Nucleus accumbens (tissue), 56 donors: ENCODE data around the gene SNX1.
"Not testable (repeated sequence)": the region's sequence is repeated elsewhere in the genome, so short reads cannot be mapped to it uniquely, and the experiment has no call there.

Experiments used
- DNase-seq, 56 donors: peaks; one replicate each; lab custom pipeline; 2025; lab: John Stamatoyannopoulos, UW

The SNX1 gene

GRCh38 chr15:64112073-64112772 is 16.4 kb downstream of the SNX1 start:
- no peak for DNase-seq

- DNase-seq: no peak
Measured at GRCh38 chr15:64112904-64113303, 17.1 kb downstream of the SNX1 start.

GRCh38 chr15:64117759-64118487 is 22.1 kb downstream of the SNX1 start:
- no peak for DNase-seq

GRCh38 chr15:64120322-64120721 is 24.5 kb downstream of the SNX1 start:
- DNase-seq: not testable (repeated sequence)

- DNase-seq: no peak
Measured at GRCh38 chr15:64121614-64122013, 25.8 kb downstream of the SNX1 start.

GRCh38 chr15:64122444-64122843 is 26.7 kb downstream of the SNX1 start:
- DNase-seq: peak in 14 of 56 donors; percentile 30 to 74 (median 53)

GRCh38 chr15:64122936-64123351 is 27.2 kb downstream of the SNX1 start:
- peak in 51 of 56 donors; percentile 49 to 96 (median 84) for DNase-seq

GRCh38 chr15:64125978-64126377 is 30.2 kb downstream of the SNX1 start:
- DNase-seq: no peak

GRCh38 chr15:64127521-64128270 is 31.9 kb downstream of the SNX1 start:
- no peak for DNase-seq

- no peak for DNase-seq
Measured at GRCh38 chr15:64130159-64130558, 34.4 kb downstream of the SNX1 start.

GRCh38 chr15:64131547-64131946 is 35.8 kb downstream of the SNX1 start:
- DNase-seq: peak in 20 of 56 donors; percentile 2 to 54 (median 28)

- DNase-seq: no peak
Measured at GRCh38 chr15:64132217-64132616, 36.4 kb downstream of the SNX1 start.

- DNase-seq: no peak
Measured at GRCh38 chr15:64133623-64134344, 38.0 kb downstream of the SNX1 start.

GRCh38 chr15:64134345-64134829 is 38.6 kb downstream of the SNX1 start:
- peak in 45 of 56 donors; percentile 31 to 85 (median 73) for DNase-seq

GRCh38 chr15:64136347-64136746 is 40.6 kb downstream of the SNX1 start:
- DNase-seq: no peak

- DNase-seq: peak in 33 of 56 donors; percentile 20 to 69 (median 45)
Measured at GRCh38 chr15:64137226-64137833, 41.5 kb downstream of the SNX1 start.

- no peak for DNase-seq
Measured at GRCh38 chr15:64138331-64138941, 42.7 kb downstream of the SNX1 start.

- DNase-seq: peak in 16 of 56 donors; percentile 12 to 54 (median 22)
Measured at GRCh38 chr15:64141798-64142512, 46.2 kb downstream of the SNX1 start.

- no peak for DNase-seq
Measured at GRCh38 chr15:64143276-64143675, 47.5 kb downstream of the SNX1 start.
